Esophagus muscularis mucosa (tissue), 4 donors: ENCODE data around the gene SMG6.

ENCODE experiments used
- EP300 ChIP-seq: sonication (generic); formaldehyde crosslinking; IDR thresholded peaks from one replicate; pipeline ENCODE4 v1.6.1; 2017; ENCODE audit warnings: antibody characterized with exemption
- POLR2A ChIP-seq: fragments of 450-650 bp; IDR thresholded peaks from one replicate; pipeline ENCODE4 v1.6.1; 2017; ENCODE audit warnings: antibody characterized with exemption, moderate library complexity, mild to moderate bottlenecking, low read depth
- POLR2AphosphoS5 ChIP-seq, 2 donors: sonication (generic); formaldehyde crosslinking; IDR thresholded peaks; one replicate each; pipeline ENCODE4 v1.6.1; 2017; ENCODE audit warnings: antibody characterized with exemption in 2 of 2
- TF ChIP-seq, protein P1 (sequence below), 3 experiments: fragments of 200-600 bp in 2 of 3; fragments of 450-650 bp in 1 of 3; sonication (generic) in 2 of 3; IDR thresholded peaks; one replicate each; pipeline ENCODE4 v1.5.1; 2017 to 2019; ENCODE audit warnings: antibody characterized with exemption in 3 of 3, mild to moderate bottlenecking in 2 of 3, moderate library complexity in 1 of 3

DNA sequence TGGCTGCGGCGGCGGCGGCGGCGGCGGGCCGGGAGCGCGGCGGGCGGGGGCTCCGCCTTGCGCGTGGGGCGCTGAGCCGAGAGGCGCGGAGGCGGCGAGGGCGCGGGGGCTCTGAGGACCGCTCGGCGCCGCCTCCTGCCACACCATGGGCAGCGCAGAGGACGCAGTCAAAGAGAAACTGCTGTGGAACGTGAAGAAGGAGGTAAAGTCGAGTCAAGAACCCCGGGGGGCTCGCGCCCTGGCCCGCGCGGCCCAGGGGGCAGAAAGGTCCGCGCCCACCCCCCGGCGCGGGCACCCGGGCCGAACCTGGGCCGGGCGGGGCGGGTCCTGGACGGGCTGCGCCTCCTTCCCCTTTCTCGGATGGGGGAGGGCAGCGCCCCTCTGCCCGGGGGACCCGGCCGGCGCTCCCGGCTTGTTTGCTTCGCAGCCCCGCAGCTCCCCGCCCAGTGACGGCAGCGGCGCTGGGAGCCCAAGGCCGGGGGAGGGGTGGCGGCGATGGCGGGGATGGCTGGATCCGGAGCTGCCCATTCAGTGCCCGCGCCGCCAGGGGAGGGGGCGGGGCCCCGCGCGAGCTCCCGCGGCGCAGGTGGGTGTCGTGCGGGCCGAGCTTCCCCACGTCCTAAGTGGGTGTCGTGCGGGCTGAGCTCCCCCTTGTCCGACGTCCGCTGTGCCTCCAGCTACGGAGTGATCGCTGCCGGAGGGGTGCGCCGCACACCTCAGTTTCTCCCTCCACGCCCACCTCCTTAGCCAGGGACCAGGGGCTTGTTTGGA lies 34.1 kb upstream of the SMG6 start:
- TF ChIP-seq, protein P1, sequence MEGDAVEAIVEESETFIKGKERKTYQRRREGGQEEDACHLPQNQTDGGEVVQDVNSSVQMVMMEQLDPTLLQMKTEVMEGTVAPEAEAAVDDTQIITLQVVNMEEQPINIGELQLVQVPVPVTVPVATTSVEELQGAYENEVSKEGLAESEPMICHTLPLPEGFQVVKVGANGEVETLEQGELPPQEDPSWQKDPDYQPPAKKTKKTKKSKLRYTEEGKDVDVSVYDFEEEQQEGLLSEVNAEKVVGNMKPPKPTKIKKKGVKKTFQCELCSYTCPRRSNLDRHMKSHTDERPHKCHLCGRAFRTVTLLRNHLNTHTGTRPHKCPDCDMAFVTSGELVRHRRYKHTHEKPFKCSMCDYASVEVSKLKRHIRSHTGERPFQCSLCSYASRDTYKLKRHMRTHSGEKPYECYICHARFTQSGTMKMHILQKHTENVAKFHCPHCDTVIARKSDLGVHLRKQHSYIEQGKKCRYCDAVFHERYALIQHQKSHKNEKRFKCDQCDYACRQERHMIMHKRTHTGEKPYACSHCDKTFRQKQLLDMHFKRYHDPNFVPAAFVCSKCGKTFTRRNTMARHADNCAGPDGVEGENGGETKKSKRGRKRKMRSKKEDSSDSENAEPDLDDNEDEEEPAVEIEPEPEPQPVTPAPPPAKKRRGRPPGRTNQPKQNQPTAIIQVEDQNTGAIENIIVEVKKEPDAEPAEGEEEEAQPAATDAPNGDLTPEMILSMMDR (IDR thresholded peaks at IDR 0.05) = peak in 2 of 3 experiments; percentile 5 to 7
- TF ChIP-seq POLR2AphosphoS5 (IDR thresholded peaks at IDR 0.05) = peak; percentile 64 to 87
- TF ChIP-seq EP300 = no peak
- peak; percentile 24 for TF ChIP-seq POLR2A
